ENCODE results near the gene POLR2M. TPM values are rescaled to one million over a fixed set of nuclear protein-coding genes. Genes with fewer than 3 reads are reported as not detected.

Gene POLR2M
- total and polyA plus RNA-seq, 9 donors, result 47.1 to 510 (median 113) TPM

DNA sequence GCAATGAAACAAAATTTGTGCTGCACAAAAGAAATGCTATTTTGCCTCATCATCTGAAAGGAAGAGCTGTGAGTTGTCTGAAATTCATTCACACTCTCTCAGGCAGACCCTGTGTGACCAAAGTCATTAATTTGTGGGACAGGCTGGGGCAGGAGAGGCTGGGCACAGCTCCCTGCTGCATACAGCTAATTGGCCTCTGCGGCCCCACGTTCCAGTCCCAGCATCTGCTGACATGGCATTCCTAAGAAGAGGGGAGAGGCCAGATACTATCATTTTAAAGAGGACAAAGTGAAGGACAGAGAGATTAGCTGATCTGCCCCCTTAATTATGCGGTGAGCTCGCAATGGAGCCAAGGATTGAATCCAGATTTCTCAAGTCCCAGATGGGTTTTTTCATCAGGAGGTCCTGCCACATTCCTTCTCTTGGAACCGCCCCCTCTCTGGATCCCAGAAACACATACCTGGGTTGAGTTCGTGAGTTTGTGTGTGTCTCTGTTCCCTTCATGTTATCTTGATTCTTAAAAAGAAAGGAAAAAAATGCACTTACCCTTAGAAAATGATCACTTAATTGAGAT lies 25.1 kb downstream of the POLR2M start:
- no peak for DNase-seq
- H3K4me1 ChIP-seq (ENCODE audit: insufficient read depth), result peaks cover 1% of the 10 kb centered on the region
- no peak for TF ChIP-seq EP300 (IDR thresholded peaks at IDR 0.05)
- TF ChIP-seq, protein P1, sequence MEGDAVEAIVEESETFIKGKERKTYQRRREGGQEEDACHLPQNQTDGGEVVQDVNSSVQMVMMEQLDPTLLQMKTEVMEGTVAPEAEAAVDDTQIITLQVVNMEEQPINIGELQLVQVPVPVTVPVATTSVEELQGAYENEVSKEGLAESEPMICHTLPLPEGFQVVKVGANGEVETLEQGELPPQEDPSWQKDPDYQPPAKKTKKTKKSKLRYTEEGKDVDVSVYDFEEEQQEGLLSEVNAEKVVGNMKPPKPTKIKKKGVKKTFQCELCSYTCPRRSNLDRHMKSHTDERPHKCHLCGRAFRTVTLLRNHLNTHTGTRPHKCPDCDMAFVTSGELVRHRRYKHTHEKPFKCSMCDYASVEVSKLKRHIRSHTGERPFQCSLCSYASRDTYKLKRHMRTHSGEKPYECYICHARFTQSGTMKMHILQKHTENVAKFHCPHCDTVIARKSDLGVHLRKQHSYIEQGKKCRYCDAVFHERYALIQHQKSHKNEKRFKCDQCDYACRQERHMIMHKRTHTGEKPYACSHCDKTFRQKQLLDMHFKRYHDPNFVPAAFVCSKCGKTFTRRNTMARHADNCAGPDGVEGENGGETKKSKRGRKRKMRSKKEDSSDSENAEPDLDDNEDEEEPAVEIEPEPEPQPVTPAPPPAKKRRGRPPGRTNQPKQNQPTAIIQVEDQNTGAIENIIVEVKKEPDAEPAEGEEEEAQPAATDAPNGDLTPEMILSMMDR (IDR thresholded peaks at IDR 0.05), result no peak
- H3K4me3 ChIP-seq, result no peak overlapping the region
- intact Hi-C loops (cut with DNase I), result loop anchor here in 1 of 4 donors (10.0 kb wide), 1 partner anchor 57 kb away; no protein-coding TSS in a partner anchor
- WGBS, 3 donors, result 59 to 77% (median 64%) methylated on average over 6 of the region's 6 CpGs
- no peaks in the 10 kb centered on the region for H3K9me3 ChIP-seq
- no peaks in the 10 kb centered on the region for H3K36me3 ChIP-seq
- no peaks in the 10 kb centered on the region for H3K27me3 ChIP-seq
- no peak overlapping the region for H3K27ac ChIP-seq

DNA sequence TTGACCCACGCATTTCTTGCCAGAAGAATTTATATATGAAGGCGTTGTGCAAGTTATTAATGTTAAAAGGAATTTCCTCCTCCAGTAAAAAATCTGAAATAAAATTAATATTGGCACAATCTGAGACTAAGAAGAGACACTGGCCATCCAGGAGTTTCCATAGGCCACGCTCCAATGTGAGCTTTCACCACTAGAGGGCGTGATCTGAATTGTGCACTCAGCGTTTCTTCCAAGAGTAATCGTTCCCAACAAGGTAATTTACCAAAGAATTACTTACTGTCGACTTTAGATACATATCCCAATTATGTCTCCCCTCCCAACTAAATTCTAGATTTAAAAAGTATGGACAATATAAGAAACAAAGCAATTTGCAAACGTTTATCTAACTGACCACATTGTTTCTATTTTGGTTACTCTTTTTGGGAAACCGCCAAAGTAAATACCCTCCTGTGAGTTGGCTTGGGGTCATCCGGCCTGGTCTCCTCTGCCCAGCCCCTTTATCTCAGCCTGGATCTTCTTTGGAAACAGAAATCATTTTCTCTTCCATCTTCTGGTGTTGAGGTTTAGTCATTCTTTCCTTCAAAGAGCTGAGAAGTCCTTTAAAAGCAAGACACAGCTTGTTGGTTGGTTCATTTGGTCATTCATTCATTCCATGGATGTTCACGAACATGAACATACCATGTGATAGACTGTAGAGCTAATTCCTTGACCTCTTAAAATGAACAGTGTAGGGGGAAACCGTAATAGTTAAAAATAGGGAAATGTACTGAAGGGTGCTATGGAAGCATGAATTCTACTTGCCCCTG lies 26.2 kb downstream of the POLR2M start:
- Histone ChIP-seq H3K27ac (no peak overlapping the region), H3K9me3 (no peaks in the 10 kb centered on the region), H3K4me3 (no peak overlapping the region), H3K4me1 (ENCODE audit: insufficient read depth) (peaks cover 1% of the 10 kb centered on the region), H3K36me3 (no peaks in the 10 kb centered on the region), H3K27me3 (no peaks in the 10 kb centered on the region)
- WGBS, 3 donors, result 46 to 51% (median 49%) methylated on average over 12 of the region's 12 CpGs
- peak; percentile 21 to 46 (median 39) for DNase-seq
- intact Hi-C loops (cut with DNase I), result loop anchor here in 1 of 4 donors (10.0 kb wide), 1 partner anchor 58 kb away; no protein-coding TSS in a partner anchor
- TF ChIP-seq POLR2A (IDR thresholded peaks at IDR 0.05), result no peak
- TF ChIP-seq, protein P1 (IDR thresholded peaks at IDR 0.05), result peak; percentile 23 to 45 (median 38)

DNA sequence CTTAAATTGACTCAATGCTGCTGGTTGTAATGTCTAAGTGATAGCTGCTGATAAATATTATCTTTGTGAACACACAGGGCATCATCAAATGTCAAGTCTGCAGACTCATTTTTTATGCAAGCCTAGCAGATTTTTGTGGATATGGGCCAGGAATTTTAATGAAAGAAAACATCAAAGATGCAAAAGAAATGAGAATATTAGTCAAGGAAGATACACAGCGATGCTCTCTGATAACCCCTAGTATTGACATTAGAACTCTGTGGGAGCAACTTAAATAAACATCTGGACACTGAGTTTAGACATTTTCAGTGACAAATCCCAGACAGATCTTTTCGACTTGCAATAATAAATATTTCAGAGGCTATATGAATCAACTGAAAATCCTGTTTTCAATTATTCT lies 28.3 kb downstream of the POLR2M start:
- intact Hi-C loops (cut with DNase I), result loop anchor here in 1 of 4 donors (10.0 kb wide), 1 partner anchor 60 kb away; no protein-coding TSS in a partner anchor
- no peak for DNase-seq
- TF ChIP-seq, protein P1 (IDR thresholded peaks at IDR 0.05), result no peak
- TF ChIP-seq EP300 (IDR thresholded peaks at IDR 0.05), result no peak
- no peak for TF ChIP-seq POLR2A (IDR thresholded peaks at IDR 0.05)
- H3K4me1 ChIP-seq (ENCODE audit: insufficient read depth), result peaks cover 1% of the 10 kb centered on the region
- H3K27ac ChIP-seq, result no peak overlapping the region
- no peaks in the 10 kb centered on the region for H3K9me3 ChIP-seq
- no peaks in the 10 kb centered on the region for H3K36me3 ChIP-seq
- no peaks in the 10 kb centered on the region for H3K27me3 ChIP-seq
- WGBS, 3 donors, result 39 to 50% (median 40%) methylated on average over 2 of the region's 2 CpGs
- H3K4me3 ChIP-seq, result no peak overlapping the region

DNA sequence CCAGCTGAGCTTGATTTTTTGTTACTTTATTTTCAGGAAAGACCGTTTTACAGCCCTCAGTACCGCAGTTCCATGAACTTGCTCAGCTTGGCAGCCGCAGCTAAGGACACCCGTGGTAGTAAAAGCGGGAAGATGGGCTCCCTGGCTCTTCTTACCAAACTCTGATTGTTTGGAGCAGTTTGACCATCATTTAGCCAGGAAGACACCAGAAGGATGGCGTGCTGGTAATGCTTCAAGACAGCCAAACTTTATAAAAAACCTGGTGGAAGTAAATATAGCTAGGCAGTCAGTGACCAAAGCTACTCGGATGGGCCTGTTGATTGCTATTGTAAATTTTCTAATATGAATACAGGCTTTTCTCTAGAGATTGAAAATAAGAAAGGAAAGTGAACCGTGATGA lies 28.9 kb downstream of the POLR2M start:
- intact Hi-C loops (cut with DNase I), result loop anchor here in 1 of 4 donors (10.0 kb wide), 1 partner anchor 61 kb away; no protein-coding TSS in a partner anchor

More for the DNA sequence above, 28.9 kb downstream of the POLR2M start:
- Histone ChIP-seq H3K4me3 (no peak overlapping the region), H3K27me3 (no peaks in the 10 kb centered on the region), H3K27ac (no peak overlapping the region), H3K36me3 (no peaks in the 10 kb centered on the region), H3K4me1 (ENCODE audit: insufficient read depth) (peaks cover 1% of the 10 kb centered on the region), H3K9me3 (no peaks in the 10 kb centered on the region)
- no peak for TF ChIP-seq EP300 (IDR thresholded peaks at IDR 0.05)
- TF ChIP-seq, protein P1 (IDR thresholded peaks at IDR 0.05), result no peak
- TF ChIP-seq POLR2A (IDR thresholded peaks at IDR 0.05), result no peak
- 57 to 66% (median 59%) methylated on average over 8 of the region's 8 CpGs for WGBS, 3 donors
- no peak for DNase-seq
